NCI-H524 treated with DMSO at 0.1 percent for 48 hours (cell line): ENCODE data around the gene SYT1.

Source experiments
- DNase-seq: peaks from one replicate; lab custom pipeline; 2025; lab: John Stamatoyannopoulos, UW

Gene SYT1

GRCh38 chr12:78891646-78892353 lies 27.2 kb downstream of the SYT1 start:
- no peak for DNase-seq

- DNase-seq, result no peak
Measured at GRCh38 chr12:78898416-78898815, 33.8 kb downstream of the SYT1 start.

GRCh38 chr12:78914859-78915331 lies 50.3 kb downstream of the SYT1 start:
- no peak for DNase-seq

- DNase-seq, result no peak
Measured at GRCh38 chr12:78916845-78917480, 52.4 kb downstream of the SYT1 start.

- no peak for DNase-seq
Measured at GRCh38 chr12:78917513-78917912, 52.9 kb downstream of the SYT1 start.

GRCh38 chr12:78918268-78918667 lies 53.7 kb downstream of the SYT1 start:
- DNase-seq, result no peak

- no peak for DNase-seq
Measured at GRCh38 chr12:78928200-78929074, 63.9 kb downstream of the SYT1 start.

- no peak for DNase-seq
Measured at GRCh38 chr12:78929075-78929418, 64.5 kb downstream of the SYT1 start.

- no peak for DNase-seq
Measured at GRCh38 chr12:78931466-78931990, 67.0 kb downstream of the SYT1 start.

GRCh38 chr12:78933014-78933413 lies 68.4 kb downstream of the SYT1 start:
- no peak for DNase-seq

- peak; percentile 97 for DNase-seq
Measured at GRCh38 chr12:78938341-78939084, 73.9 kb downstream of the SYT1 start.

- DNase-seq, result no peak
Measured at GRCh38 chr12:78949532-78949931, 85.0 kb downstream of the SYT1 start.

GRCh38 chr12:78951803-78952551 lies 87.4 kb downstream of the SYT1 start:
- DNase-seq, result peak; percentile 96

GRCh38 chr12:78952552-78952929 lies 88.0 kb downstream of the SYT1 start:
- no peak for DNase-seq

- no peak for DNase-seq
Measured at GRCh38 chr12:78958941-78959340, 94.4 kb downstream of the SYT1 start.

- DNase-seq, result peak; percentile 60
Measured at GRCh38 chr12:78959556-78959955, 95.0 kb downstream of the SYT1 start.

GRCh38 chr12:78961171-78961570 lies 96.6 kb downstream of the SYT1 start:
- DNase-seq, result no peak

GRCh38 chr12:78963439-78964227 lies 99.1 kb downstream of the SYT1 start:
- no peak for DNase-seq

GRCh38 chr12:78964521-78964920 lies 99.9 kb downstream of the SYT1 start:
- DNase-seq, result no peak

GRCh38 chr12:78966062-78966461 lies 101.5 kb downstream of the SYT1 start:
- no peak for DNase-seq
